ENCODE data around the gene KHNYN.

GRCh38 chr14:24382064-24382371 is 47.7 kb upstream of the KHNYN start:
- no peak for TF ChIP-seq NFIC (IDR thresholded peaks at IDR 0.05)
- no peak for TF ChIP-seq REST (IDR thresholded peaks at IDR 0.05; ENCODE audit: low read depth)
- TF ChIP-seq MAX (IDR thresholded peaks at IDR 0.05): no peak
- no peak for TF ChIP-seq TAF1 (IDR thresholded peaks at IDR 0.05; ENCODE audit: low read depth)
- no peak for TF ChIP-seq EP300 (IDR thresholded peaks at IDR 0.05; ENCODE audit: borderline replicate concordance)
- no peak for TF ChIP-seq RAD21 (IDR thresholded peaks at IDR 0.05; ENCODE audit: low read depth)
- no peak for TF ChIP-seq CREB1 (IDR thresholded peaks at IDR 0.05; ENCODE audit: low read depth)
- TF ChIP-seq FOXM1 (IDR thresholded peaks at IDR 0.05; ENCODE audit: borderline replicate concordance, low read depth): no peak
- TF ChIP-seq CEBPB (IDR thresholded peaks at IDR 0.05): no peak
- no peak for TF ChIP-seq YY1 (IDR thresholded peaks at IDR 0.05; ENCODE audit: low read depth)
- TF ChIP-seq EGR1 (IDR thresholded peaks at IDR 0.05): no peak
- no peak for TF ChIP-seq ZBTB7A (IDR thresholded peaks at IDR 0.05; ENCODE audit: low read depth)
- TF ChIP-seq USF1 (IDR thresholded peaks at IDR 0.05): no peak

All from Ishikawa (cell line).